HG03432 (cell line): ENCODE measurements around the gene H6PD.

Experiments used
- ATAC-seq: cut with Tn5 transposase; IDR thresholded peaks from one replicate; pipeline ENCODE4 v1.9.1; 2021; ENCODE audit warnings: mild to moderate bottlenecking, moderate library complexity; ENCODE audit not compliant: unreplicated experiment

H6PD gene

DNA sequence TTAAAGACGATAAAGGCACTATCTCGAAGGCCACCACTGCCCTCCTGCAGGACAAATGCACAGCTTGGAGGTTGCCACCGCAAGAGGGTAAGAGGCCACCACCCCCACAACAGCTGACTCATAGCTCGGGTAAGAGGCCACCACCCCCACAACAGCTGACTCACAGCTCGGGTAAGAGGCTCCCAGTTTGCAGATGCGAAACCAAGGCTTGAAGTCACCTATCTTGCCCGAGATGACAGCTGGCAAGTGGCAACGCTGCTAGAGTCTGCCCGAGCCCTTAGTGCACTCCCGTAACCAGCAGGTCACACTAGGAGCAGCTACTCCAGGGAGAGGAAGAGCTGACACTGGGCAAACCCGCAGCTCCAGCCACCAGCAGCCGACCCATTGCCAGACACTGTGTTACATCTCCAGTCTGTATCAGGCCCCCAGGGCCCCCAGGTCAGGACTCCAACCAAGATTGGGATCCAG lies 41.0 kb downstream of the H6PD start:
- peak; percentile 83 for ATAC-seq

- no peak for ATAC-seq
Observed at GRCh38 chr1:9278116-9278515, 43.5 kb downstream of the H6PD start.

GRCh38 chr1:9278585-9279153 lies 44.1 kb downstream of the H6PD start:
- no peak for ATAC-seq

DNA sequence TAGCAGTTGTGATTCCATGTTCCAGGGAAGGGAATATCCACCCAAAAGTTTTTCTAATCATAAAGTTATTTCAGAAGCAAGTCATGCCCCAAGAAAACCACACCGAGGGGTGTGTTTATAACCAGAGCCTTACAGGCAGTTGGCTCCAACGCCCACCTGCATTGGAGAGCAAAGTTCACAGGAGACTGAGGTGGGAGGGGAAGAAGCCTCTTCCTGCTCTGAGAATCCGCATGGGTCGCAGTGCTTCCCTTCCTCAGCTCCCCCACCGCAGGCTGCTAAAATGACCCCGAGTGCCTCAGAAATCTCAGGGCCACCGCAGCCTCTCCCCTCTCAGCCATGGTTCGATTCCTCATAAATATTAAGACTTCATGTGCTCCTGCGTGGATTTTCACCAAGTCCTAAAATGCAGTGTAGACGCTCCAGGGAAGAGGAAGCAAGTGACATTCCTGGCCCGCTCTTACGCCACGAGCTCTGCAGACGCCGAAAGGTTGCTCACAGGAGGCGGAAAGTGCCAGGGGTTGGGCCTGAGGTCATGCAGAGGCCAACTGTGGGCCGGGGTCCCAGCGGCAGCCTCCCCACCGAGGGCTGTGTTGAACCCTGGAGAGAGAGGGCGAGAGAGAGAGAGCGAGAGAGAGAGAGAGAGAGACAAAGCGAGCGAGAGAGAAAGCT lies 44.7 kb downstream of the H6PD start:
- no peak for ATAC-seq

- ATAC-seq = no peak
Observed at GRCh38 chr1:9280015-9280860, 45.7 kb downstream of the H6PD start.

- no peak for ATAC-seq
Observed at GRCh38 chr1:9281071-9281827, 46.7 kb downstream of the H6PD start.

GRCh38 chr1:9281908-9282695 lies 47.5 kb downstream of the H6PD start:
- no peak for ATAC-seq

GRCh38 chr1:9282696-9282955 lies 48.1 kb downstream of the H6PD start:
- ATAC-seq = no peak

DNA sequence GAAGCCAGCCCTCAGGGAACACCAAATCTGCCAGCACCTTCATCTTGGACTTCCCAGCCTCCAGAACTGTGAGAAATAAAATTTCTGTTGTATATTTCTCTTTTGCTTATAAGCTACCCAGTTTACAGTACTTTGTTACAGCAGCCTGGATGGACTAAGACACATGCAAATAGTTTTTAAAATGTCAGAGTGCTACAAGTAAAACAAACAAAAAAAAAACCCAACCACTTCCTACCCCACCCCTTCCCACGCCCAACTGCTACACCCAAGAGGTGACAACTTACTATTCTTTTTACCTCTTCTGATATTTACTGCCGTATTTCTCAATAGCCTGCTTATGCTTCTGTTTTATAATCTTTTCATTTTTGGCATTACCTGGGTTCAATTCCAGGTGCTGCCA lies 49.5 kb downstream of the H6PD start:
- no peak for ATAC-seq

DNA sequence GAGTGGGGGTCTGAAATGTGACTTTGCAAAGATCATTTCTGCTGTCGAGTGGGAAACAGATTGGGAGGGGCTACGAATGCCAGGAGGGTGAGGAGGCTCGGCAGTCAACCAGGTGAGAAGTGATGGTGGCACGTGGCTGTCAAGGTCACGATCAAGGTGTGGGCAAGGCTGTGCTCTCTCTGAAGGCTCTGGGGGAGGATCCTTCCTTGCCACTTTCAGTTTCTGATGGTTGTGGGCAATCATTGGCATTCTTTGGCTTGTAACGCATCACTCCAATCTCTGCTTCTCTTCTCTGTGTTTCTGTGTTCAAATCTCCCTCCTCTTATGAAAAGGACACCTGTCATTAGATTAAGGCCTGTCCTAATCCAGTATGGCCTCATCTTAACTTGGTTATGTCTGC lies 52.0 kb downstream of the H6PD start:
- no peak for ATAC-seq

DNA sequence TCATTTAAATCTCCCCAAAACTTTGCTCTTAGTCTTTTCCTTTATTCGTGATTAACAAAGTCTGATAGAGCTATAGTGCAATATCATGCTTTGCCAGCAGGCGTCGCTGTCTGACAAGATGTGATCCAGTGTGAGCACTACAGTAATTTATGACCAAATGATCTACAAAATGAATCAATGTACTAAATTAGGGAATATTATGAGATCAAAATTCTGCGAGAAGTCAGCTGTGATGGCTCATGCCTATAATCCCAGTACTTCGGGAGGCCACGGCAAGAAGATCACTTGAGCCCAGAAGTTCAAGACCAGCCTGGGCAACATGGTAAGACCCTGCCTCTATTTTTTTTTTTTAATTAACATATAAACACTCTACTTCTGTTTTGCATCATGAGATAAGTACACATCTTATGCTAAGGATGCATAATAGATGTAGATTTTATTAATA lies 54.5 kb downstream of the H6PD start:
- no peak for ATAC-seq

DNA sequence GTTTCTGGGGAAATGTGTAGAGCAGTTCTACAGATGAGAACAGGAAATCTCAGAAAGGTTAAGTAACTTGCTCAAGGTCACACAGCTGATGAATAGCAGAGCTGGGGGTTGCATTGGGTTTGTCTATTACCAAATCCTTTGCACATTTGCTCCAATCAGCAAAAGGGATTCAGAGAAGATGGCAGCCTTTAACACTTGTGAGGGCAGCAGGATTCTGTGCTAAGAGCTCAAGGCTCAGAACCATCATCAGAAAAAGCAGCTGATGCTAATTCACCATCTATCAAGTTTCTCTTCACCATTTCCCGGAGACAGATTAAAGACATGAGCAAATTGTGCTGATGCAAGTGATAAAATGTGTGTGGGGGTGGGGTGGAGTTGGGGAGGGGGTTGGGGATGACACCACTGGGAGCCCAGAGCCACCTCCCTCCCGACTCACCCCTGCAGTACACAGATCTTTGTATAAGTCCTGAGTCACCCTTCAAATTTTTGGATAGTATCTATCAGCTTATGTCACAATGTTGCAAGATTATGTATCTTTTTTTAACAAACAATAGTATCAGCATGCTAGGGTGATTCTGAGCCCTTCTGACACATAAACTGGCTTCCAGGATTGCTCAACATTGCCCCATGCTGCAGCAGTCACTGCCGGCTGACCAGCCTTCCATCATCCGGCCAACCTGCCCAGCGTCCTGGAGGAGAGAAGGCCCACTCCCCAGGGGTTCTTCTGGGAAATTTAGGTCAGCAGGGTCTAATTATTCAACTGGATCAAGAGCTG lies 55.3 kb downstream of the H6PD start:
- ATAC-seq = no peak

- no peak for ATAC-seq
Observed at GRCh38 chr1:9291914-9292360, 57.4 kb downstream of the H6PD start.

DNA sequence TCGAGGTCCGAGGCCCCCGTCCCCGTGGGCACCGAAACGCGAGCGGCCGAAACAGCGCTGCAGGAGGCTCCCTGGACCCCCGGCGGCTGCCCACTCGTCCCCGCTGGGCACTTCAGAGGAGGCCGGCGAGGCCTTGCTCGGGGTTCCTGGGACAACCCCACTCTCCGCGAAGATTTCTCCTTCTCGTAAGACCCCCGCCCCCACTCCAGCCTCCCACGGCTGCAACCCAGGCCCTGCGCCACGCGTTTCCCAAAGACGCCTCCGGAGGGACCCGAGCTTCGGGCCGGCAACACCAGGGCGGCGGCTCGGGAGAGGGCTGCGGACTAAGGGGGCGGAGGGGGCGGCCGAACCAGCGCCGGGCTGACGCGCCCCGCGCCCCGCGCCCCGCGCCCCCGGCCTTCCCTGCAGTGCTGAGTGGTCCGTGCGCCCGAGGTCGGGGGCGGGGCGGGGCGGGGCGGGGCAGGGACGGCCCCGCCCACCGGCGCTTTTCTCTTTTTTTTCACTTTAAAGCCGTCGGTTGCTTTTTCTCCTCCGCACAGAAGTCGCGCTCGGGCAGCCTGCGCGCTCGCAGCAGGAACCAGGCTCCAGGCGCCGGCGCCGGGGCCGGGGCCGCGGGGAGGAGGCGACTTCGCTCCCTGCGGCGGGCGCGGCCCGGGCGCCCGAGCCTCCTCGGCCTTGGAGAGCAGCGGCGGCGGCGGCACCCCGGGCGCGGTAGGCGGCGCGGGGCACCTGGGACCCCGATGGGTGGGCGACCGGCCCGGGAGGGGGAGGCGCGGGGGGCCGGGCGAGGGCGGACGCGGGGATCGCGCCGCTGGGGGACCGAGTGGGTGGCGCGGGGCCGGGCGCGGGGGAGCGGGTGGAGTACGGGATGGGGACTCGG lies 58.0 kb downstream of the H6PD start, which contains the start of gene SPSB1:
SPSB1 (plus strand) TSS at position 534 of the 880 bp plus-strand sequence. CDS start 62,998 bp downstream, outside the sequence.
- peak; percentile 49 for ATAC-seq

GRCh38 chr1:9293241-9293532 lies 58.6 kb downstream of the H6PD start:
- no peak for ATAC-seq

DNA sequence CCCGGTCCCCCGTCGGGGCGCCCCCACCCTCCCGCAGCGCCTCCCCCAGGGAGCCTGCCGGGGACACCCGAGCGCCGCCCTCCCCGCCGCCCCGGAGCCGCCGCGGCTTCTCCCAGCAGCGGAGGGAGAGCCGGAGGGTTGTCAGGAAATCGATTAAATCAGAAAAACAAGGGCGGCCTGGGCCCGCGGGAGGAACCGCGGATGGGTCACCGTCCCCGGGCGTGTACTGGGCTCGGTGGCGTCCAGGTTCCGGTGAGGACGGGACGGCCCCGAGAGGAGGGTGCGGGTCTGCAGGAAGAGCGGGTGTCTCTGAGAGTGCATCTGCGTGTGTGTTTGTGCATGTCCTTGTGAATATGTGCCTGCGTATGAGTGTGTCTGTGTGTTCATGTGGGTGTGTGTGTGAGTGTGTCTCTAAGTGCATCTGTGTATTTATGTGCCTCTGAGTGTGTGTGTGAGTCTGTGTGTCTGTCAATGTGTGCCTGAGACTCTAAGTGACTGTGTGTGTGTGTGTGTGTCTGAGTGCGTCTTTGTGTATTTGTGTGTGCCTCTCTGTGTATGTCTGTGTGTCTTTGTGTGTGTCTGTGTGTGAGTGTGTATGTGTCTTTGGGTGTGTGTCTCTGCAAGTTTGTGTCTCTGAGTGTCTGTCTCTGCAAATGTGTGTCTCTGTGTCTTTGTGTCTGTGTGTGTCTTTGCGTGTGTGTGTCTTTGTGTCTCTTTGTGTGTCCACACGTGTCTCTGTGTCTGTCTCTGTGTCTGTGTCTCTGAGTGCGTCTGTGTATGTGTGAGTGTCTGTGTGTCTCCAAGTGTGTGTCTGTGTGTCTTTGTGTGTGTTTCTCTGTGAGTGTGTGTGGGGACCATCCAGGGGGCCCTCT lies 59.2 kb downstream of the H6PD start:
- ATAC-seq = peak; percentile 27

- no peak for ATAC-seq
Observed at GRCh38 chr1:9294405-9294773, 59.8 kb downstream of the H6PD start.
